ENCODE data around the gene EXOG. TPM values are rescaled to one million over a fixed set of nuclear protein-coding genes. Genes with fewer than 3 reads are reported as not detected.

Gene EXOG
- polyA plus RNA-seq, 6 donors from 2014 or later = 7.4 to 26.0 (median 10.5) TPM

DNA sequence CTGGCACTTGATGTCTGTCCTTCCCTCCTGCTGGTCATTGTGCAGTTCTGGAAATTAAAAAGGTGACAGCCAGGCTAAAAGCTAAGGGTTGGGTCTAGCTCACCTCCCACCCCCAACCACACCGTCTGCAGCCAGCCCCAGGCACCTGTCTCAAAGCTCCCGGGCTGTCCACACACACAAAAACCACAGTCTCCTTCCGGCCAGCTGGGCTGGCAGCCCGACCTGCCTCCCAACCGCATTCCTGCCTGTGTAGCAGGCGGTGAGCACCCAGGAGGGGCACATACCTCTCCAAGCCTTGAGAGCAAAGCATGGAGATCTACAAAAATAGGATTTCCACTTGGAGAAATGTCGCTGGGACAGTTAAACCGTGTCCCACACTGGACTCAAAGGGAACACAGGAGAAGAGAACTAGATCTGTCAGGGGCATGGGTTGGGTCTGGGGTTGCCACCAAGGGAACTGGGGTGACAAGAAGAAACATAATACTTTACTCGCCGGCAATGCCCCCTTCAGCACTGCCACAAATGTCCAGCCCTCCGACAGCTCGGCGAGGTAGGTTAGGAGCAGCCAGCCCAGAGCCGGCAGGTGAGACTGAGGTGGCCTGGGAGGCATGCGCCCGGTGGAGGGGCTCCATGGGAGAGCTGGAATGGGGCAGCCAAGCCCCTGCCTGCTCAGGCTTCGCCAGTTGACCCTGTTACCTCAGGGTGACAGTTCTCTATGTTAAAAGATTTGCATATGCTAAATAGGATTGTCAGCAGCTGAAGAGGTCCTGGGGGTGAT is 52.2 kb downstream of the EXOG start:
- Mint-ChIP-seq H3K4me3 (no peak overlapping the region), H3K36me3 (no peaks in the 10 kb centered on the region), H3K9me3 (peaks cover 0 to 5% (median 4%) of the 10 kb centered on the region in 7 donors), H3K4me1 (no peaks in the 10 kb centered on the region), H3K27ac (no peak overlapping the region), H3K27me3 (peaks cover 0 to 10% (median 7%) of the 10 kb centered on the region in 3 donors)
- no peak for ATAC-seq (ENCODE audit: low read depth in 2 of 2)
- DNase-seq = no peak

DNA sequence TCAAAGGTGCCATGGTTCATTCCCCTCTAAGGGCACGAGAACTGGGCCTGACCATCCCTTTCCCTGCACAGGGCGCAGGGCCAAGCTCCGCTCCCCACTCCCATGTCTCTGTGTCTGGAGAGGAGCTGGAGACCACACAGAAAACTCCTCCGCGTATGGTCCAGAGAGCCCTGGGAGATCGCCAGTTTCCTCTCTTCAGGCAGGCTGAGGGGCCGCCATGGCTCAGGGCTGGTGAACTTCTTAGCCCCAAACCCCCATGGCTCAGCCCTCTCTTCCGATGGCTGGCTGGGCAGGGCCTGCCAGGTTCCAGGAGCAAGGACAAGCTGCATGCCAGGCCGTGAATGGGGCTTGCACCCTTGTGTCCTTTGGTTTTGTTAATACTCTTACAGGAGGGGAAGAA is 52.9 kb downstream of the EXOG start:
- no peak overlapping the region for H3K27ac Mint-ChIP-seq
- no peaks in the 10 kb centered on the region for H3K4me1 Mint-ChIP-seq
- peaks cover 0 to 2% of the 10 kb centered on the region in 2 donors for H3K36me3 Mint-ChIP-seq
- peaks cover 0 to 9% (median 5%) of the 10 kb centered on the region in 7 donors for H3K9me3 Mint-ChIP-seq
- ATAC-seq (ENCODE audit: low read depth in 2 of 2) (no peak), DNase-seq (no peak)
- peaks cover 0 to 10% (median 7%) of the 10 kb centered on the region in 3 donors for H3K27me3 Mint-ChIP-seq
- no peak overlapping the region for H3K4me3 Mint-ChIP-seq

DNA sequence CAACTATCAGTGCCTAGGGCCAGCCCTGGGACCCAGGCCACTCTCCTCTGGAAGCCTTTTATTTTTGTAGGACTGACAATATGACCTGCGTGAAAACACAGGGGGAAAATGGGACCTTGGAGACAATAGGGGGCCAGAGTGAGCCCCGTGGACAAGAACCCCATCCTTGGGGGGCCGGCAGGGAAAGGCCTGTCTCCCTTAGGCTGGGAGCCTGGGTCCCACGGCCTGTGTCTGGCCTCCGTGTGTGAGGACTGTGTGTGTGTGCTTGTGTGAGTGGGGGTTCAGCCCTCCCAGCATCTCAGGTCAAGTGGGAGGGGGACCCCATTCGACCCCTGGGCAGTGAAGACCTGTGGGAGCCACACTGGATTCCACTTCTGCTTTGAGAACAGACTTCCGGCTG is 53.3 kb downstream of the EXOG start:
- H3K36me3 Mint-ChIP-seq = peaks cover 0 to 4% of the 10 kb centered on the region in 2 donors

DNA sequence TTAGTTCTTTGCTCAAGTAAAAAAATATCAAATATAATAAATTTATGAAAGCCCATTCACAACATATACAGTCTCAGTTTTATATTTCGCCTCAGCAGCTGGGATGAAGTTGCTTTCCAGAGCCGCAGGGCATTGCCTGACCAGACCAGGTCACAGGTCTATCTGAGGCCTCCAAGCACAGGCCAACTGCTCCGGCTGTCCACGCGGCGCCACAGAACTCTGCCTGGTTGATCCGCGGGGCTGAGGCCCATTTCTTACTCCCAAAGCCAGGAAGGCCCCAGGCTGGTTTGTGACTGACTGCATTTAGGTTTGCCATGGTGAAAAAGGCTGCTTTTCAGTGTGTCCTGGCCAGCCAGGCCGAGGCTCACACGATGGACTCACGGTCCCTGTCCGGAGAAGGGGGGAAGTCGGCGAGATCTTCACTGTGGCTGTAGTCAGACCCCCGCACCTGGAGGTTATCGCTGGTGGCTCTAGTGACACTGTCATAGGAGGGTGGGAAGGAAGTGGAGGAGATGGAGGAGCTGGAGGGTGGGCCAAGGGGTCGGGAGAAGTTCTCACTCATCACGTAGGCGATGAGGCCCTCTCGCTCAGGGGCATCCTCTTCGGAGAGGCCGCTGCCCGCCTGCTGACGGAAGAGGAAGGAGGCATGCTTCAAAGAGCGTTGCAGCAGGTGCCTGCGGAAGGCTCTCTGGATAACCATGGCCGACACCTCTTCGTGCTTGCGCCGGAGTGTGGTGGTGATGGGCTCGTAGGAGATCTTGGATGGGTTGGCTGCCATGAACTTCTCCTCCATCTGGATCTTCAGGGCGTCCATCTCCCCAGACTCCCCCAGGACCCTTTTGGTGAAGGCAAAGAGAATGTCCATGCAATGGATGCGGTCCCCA is 54.1 kb downstream of the EXOG start:
- Mint-ChIP-seq H3K27me3 (peaks cover 0 to 10% (median 7%) of the 10 kb centered on the region in 3 donors), H3K9me3 (peaks cover 0 to 15% (median 5%) of the 10 kb centered on the region in 7 donors), H3K4me1 (no peaks in the 10 kb centered on the region), H3K4me3 (no peak overlapping the region), H3K27ac (no peak overlapping the region), H3K36me3 (peaks cover 0 to 4% of the 10 kb centered on the region in 2 donors)
- ATAC-seq (ENCODE audit: low read depth in 2 of 2) (no peak), DNase-seq (no peak)

More for the DNA sequence above, 53.3 kb downstream of the EXOG start:
- DNase-seq (no peak), ATAC-seq (ENCODE audit: low read depth in 2 of 2) (no peak)
- H3K27ac Mint-ChIP-seq = no peak overlapping the region
- H3K4me1 Mint-ChIP-seq = no peaks in the 10 kb centered on the region
- H3K27me3 Mint-ChIP-seq = peaks cover 0 to 10% (median 7%) of the 10 kb centered on the region in 3 donors
- no peak overlapping the region for H3K4me3 Mint-ChIP-seq
- H3K9me3 Mint-ChIP-seq = peaks cover 0 to 13% (median 5%) of the 10 kb centered on the region in 7 donors

DNA sequence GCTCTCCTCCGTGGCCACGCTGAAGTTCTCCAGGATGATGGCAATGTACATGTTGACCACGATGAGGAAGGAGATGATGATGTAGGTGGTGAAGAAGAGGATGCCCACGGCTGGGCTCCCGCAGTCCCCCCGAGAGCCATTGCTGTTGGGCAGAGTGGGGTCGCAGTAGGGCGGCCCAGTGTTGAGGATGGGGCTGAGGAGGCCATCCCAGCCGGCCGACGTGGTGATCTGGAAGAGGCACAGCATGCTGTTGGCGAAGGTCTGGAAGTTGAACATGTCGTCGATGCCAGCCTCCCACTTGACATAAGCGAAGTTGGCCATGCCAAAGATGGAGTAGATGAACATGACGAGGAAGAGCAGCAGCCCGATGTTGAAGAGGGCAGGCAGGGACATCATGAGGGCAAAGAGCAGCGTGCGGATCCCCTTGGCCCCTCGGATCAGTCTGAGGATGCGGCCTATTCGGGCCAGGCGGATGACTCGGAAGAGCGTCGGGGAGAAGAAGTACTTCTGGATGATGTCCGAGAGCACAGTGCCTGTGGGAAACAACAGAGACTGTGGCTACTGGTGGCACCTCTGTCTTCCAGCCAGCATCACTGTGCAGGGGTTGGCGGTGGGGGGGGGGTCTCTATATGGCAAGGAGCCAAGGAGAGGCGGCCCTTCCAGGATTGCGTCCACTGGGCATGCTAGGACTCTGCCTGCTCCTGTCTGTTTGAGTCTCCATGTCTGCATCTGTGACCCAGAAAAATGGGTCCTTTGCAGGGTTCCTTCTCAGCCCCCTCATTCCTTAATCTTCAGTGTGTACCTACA is 55.1 kb downstream of the EXOG start:
- ATAC-seq (ENCODE audit: low read depth in 2 of 2) = no peak
- peaks cover 0 to 17% (median 4%) of the 10 kb centered on the region in 3 donors for H3K27me3 Mint-ChIP-seq
- no peaks in the 10 kb centered on the region for H3K4me1 Mint-ChIP-seq
- no peak for DNase-seq
- H3K36me3 Mint-ChIP-seq = peaks cover 0 to 4% of the 10 kb centered on the region in 2 donors
- H3K9me3 Mint-ChIP-seq = peaks cover 0 to 15% (median 5%) of the 10 kb centered on the region in 7 donors
- H3K4me3 Mint-ChIP-seq = no peak overlapping the region
- no peak overlapping the region for H3K27ac Mint-ChIP-seq

DNA sequence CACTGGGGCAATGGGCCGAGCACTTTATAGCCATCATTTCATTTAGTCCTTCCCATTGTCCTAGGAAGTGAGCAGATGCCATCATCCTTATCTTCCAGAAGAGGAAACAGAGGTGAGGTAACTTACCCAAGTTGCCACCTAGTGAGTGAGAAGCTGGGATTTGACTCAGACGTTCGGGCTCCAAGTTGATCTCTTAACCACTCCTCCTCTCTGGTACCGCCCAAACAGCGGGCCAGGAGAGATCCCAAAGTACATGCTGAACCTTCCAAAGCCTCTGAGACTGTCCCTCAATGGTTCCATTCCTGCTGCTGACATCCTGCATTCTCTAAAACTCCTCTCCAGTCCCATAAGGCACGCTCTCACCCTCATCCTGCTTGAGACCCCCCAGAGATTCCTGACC is 56.2 kb downstream of the EXOG start:
- ATAC-seq (ENCODE audit: low read depth in 2 of 2) = no peak
- no peak overlapping the region for H3K4me3 Mint-ChIP-seq
- H3K4me1 Mint-ChIP-seq = no peaks in the 10 kb centered on the region
- peaks cover 0 to 4% of the 10 kb centered on the region in 2 donors for H3K36me3 Mint-ChIP-seq
- no peak overlapping the region for H3K27ac Mint-ChIP-seq
- no peak for DNase-seq
- peaks cover 0 to 24% (median 10%) of the 10 kb centered on the region in 3 donors for H3K27me3 Mint-ChIP-seq
- peaks cover 0 to 15% (median 5%) of the 10 kb centered on the region in 7 donors for H3K9me3 Mint-ChIP-seq

DNA sequence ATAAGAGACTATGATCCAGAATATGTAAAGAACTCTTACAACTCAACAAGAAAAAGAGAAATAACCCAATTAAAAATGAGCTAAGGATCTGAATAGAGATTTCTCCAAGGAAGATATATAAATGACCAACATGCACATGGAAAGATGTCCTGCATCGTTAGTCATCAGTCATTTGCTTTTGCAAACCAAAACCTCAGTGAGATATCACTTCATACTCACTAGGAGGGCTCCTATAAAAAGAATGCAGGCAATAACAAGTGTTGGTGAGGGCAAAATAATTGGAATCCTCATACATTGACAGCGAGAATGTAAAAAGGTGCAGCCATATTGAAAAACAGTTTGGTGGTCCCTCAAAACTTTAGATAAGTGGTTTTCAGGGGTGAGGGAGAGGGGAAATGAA is 56.9 kb downstream of the EXOG start:
- H3K36me3 Mint-ChIP-seq = peaks cover 0 to 4% of the 10 kb centered on the region in 2 donors
- ATAC-seq (ENCODE audit: low read depth in 2 of 2) (no peak), DNase-seq (no peak)
- H3K9me3 Mint-ChIP-seq = peaks cover 0 to 15% (median 5%) of the 10 kb centered on the region in 7 donors
- H3K27me3 Mint-ChIP-seq = peaks cover 0 to 24% (median 10%) of the 10 kb centered on the region in 3 donors
- H3K27ac Mint-ChIP-seq = no peak overlapping the region
- no peak overlapping the region for H3K4me3 Mint-ChIP-seq
- no peaks in the 10 kb centered on the region for H3K4me1 Mint-ChIP-seq

DNA sequence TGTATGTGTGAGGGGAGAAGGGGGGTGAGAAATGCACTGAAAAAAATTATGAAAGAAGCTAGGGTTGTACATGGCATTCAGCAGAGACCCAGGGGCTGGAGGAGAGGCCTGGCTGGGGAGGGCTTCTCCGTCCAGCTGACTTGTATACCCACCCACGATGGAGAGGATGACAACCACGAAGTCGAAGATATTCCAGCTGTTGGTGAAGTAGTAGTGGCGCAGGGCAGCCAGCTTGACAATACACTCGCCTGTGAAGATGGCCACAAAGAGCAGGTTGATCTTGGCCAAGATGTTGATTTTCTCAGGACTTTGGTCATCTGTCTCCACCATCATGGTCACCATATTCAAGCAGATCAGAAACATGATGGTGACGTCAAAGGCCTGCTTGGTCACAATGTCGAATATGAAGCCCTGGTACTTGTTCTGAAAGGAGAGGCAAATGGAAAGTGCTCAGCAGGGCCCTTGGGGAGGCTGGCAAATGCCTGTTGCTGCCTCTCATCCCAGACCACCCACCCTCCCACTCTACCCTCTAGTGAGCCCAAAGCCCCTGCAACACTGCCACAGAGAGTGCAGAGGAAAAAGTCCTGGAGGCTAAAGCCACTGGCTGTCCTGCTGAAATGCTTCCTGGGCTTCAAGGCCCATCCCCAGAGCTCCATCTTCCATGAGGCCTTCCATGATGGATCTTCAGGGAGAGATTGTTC is 58.1 kb downstream of the EXOG start:
- Mint-ChIP-seq H3K9me3 (peaks cover 0 to 15% (median 5%) of the 10 kb centered on the region in 7 donors), H3K4me3 (peak overlapping the region in 1 of 8 donors; percentile 43), H3K4me1 (no peaks in the 10 kb centered on the region), H3K27ac (no peak overlapping the region), H3K27me3 (peaks cover 0 to 24% (median 10%) of the 10 kb centered on the region in 3 donors), H3K36me3 (peaks cover 0 to 4% of the 10 kb centered on the region in 2 donors)
- DNase-seq = no peak
- no peak for ATAC-seq (ENCODE audit: low read depth in 2 of 2)

DNA sequence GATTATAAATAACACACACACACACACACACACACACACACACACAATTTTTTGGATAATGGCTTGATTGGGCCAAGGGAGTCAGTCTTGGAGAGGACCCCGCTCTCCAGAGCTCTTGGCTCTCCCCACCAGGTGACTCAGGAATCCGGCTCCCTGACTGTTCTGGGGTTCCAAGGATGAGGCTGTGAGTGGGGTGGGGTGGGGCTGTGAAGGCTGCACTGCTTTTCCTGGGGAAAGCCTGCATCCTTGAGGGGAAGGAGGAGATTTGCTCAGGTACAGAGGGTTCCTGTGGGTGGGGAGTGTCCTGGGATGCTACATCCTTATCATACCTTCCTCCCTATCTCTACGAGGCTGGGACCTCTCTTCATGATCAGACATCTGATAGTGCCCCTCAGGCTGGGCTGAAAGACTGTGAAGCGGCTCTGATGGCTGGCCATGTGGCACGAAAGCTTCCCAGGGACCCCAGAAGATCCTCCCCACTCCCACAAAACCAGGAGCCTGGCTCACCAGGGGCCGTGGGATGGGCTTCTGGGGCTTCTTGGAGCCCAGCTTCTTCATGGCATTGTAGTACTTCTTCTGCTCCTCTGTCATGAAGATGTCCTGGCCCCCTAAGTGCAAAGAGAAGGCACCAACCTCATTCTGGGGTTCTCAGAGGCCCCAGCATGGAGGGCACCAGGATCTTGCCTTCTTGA is 59.2 kb downstream of the EXOG start:
- H3K4me1 Mint-ChIP-seq = no peaks in the 10 kb centered on the region
- H3K4me3 Mint-ChIP-seq = no peak overlapping the region
- peaks cover 0 to 4% of the 10 kb centered on the region in 2 donors for H3K36me3 Mint-ChIP-seq
- no peak for DNase-seq
- H3K9me3 Mint-ChIP-seq = peaks cover 0 to 15% (median 5%) of the 10 kb centered on the region in 7 donors
- peaks cover 0 to 24% (median 10%) of the 10 kb centered on the region in 3 donors for H3K27me3 Mint-ChIP-seq
- H3K27ac Mint-ChIP-seq = no peak overlapping the region
- ATAC-seq (ENCODE audit: low read depth in 2 of 2) = no peak

DNA sequence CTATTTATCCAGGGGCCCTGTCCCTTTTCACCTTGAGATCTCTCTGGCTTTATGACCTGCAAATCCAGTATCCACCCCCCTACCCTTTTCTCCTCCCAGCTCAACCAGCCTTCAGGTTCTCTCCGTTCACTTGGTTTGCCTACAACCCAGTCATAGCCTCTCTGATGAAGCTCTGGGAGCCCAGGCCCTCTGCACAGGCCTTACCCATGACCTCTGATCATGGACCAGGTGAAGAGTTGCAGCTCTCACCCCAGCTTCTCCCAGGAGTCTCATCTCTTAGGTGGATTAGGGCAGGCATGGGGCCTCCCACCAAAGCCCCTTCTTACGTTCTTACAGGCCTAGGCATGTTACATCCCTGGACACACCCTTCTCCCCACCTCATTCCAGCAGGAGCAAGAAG is 59.8 kb downstream of the EXOG start:
- no peak overlapping the region for H3K27ac Mint-ChIP-seq
- peaks cover 0 to 21% (median 10%) of the 10 kb centered on the region in 3 donors for H3K27me3 Mint-ChIP-seq
- H3K9me3 Mint-ChIP-seq = peaks cover 0 to 15% (median 5%) of the 10 kb centered on the region in 7 donors
- H3K4me3 Mint-ChIP-seq = no peak overlapping the region
- peaks cover 0 to 4% of the 10 kb centered on the region in 2 donors for H3K36me3 Mint-ChIP-seq
- DNase-seq (no peak), ATAC-seq (ENCODE audit: low read depth in 2 of 2) (no peak)
- H3K4me1 Mint-ChIP-seq = no peaks in the 10 kb centered on the region

DNA sequence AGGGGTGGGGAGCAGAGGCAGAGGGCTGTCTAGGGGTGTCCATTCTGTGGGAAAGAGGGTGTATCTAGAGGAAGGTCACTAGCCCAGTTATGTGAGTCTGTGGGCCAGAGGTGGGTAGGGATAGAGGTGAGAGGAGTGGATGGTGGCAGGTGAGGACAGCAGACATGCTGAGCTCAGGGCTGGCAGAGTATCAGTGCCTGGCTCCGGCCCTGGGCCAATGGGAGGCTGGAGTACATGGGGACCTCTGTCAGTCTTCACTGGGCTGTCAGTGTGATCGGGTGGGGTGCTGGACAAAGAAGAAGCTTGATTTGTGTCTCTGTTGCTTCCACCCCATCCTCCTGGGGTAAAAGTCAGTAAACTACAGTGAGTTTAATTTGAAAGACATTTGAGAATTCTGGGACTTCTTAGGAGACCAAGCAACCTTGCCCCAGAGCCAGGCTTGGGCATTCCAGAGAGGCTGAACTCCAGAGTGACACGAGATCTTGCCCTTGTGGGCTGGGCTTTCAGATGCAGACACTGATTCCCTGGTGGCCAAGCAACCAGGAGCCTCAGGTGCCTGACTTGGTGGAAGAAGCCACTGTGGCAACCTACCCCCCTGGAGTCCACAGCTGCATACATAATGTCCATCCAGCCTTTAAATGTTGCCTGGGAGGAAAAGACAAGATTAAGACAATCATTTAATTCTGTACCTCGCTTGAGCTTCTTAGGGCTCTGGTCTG is 60.7 kb downstream of the EXOG start:
- peak overlapping the region in 1 of 6 donors; percentile 29 for H3K27ac Mint-ChIP-seq
- ATAC-seq (ENCODE audit: low read depth in 2 of 2) = no peak
- peaks cover 0 to 4% of the 10 kb centered on the region in 2 donors for H3K36me3 Mint-ChIP-seq
- peaks cover 0 to 15% (median 10%) of the 10 kb centered on the region in 3 donors for H3K27me3 Mint-ChIP-seq
- peak overlapping the region in 1 of 8 donors; percentile 29 for H3K4me3 Mint-ChIP-seq
- DNase-seq = no peak
- H3K4me1 Mint-ChIP-seq = no peaks in the 10 kb centered on the region
- peaks cover 0 to 15% (median 5%) of the 10 kb centered on the region in 7 donors for H3K9me3 Mint-ChIP-seq
